Measurements from ENCODE around the gene DUSP10.

The DUSP10 gene

DNA sequence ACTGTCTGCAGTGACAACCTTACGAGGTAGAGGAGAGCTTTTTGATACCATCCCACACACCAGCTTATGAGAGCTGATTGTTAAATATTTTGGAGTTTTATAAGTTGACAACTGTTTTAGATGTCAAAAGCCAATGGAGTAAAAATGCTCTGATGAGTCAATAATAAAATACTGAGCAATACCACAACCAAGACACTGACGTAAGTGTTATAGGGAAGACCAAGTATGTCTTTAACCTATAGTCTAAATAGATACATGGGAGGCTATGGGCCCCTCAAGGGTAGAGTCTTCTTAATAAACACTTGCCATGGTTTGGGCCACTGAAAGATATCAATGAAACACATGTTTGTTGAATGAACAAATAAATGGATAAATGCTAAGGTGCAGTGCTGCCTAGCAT is 49.2 kb downstream of the DUSP10 start:
- no peak for DNase-seq

DNA sequence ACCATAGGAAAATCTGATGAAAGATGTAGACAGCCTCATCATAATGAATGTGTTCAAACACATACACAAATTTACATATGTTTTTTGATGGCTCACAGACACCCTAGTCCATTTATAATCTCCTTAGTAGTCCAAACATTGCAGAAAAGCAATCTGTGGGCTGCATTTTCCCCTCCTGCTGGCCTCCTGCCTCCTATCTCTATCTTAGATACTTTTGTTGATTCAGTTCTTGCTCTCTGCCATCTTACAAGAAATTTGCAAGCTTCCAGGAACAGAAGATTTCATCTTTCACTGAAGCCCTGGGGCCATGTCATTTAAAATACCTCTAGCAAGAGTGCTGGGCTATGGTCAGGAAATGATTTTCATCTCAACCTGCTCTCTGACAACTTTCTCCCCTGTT is 50.6 kb downstream of the DUSP10 start:
- no peak for DNase-seq

DNA sequence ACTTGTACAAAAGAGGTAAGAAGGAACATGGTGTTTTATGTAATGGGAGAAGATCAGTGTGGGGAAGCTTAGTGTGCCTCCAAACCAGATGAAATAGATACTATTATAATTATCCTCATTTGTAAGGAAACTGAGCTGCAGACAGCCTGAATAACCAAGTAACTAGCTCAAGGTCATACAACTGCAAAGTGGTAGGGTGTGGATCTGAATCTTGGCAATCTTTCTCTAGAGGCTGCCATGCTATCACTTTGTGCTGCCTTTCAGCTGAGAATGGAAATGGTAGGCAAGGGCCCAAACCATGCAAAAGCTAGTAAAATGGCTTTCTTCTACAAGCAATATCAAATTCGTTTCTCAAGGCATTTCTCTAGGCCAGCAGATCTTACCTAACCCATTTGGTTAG is 51.0 kb downstream of the DUSP10 start:
- no peak for DNase-seq

DNA sequence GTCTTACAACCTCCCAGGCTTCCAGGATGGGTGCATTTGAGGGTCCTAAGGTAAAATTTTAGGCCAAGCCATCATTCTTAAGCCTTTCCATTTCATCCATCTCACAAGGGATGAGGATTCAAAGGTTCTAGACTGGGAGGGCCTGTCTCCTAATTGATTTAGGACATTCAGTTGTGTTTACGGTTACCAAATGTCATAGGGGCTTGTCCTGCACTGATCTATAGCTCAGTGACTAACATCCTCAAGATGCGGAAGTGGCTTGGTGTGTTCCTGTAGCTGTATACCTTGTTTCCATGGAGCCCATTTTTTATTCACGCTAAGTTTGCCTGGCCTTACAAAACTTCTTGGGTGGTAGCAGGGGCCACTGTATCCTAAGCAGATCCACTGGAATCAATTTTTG is 52.8 kb downstream of the DUSP10 start:
- DNase-seq, result no peak

DNA sequence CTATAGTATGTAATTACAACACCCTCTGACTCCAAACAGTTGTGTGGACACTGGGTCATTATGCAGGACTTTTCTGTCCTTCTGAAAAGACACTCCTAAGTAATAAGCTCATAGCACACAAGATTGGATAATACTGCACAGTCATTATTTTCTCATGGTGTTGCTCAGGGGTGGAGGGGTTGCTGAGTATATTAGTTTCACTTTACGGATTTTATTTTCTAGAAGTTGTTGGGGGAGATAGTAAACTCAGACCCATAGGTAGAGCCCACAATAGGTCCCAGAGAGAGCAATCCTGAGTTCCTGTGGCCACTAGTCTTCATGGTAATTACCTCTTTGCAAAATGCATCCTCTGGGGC is 53.4 kb downstream of the DUSP10 start:
- DNase-seq, result no peak

DNA sequence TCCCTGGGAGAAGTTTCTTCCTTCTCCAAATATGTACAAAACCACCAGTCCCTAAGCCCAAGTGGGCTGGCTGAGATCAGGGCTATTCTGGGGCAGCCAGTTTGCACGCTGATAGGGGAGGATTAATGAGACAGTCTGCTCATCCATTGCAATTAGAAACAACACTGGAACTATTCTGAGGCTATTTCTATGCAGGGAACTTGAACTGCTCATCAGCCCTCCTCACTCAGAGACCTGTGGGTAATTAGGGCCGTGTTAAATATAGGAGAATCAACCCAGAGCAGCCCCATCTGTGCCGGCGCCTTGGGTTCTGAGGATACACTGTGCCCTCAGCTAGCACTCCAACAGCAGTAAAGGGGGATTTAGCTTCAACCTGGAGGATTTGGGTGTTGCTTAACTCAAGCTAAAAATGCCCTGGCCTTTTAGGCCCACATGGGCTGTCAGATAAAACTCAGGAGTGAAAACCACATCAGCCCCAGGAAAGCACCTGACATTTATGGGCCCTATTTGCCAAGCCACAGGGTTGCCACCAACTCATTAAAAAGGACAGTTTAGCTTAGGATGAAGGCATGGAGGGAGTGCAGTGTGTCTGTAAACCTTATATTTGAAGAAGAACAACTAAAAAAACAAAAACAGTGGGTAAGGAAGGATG is 53.9 kb downstream of the DUSP10 start:
- DNase-seq, result no peak

DNA sequence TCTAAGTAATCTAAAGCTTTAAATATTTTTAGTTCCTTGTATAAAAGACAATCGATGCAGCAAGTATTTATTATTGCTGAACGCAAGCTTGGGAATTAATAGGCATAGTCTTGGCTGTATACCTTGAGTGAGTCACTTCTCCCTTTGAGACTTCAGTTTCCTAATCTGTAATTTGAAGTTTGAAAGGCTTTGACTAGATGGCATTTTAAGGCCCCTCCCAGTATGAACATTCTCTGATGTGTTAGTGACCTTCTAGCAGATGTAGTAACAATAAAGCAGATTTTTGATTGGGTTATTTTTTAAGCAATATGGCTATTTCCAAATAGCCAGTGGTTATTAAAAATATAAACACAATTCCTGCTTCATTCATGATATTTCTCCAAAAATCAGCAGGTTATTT is 58.2 kb downstream of the DUSP10 start:
- DNase-seq, result no peak

DNA sequence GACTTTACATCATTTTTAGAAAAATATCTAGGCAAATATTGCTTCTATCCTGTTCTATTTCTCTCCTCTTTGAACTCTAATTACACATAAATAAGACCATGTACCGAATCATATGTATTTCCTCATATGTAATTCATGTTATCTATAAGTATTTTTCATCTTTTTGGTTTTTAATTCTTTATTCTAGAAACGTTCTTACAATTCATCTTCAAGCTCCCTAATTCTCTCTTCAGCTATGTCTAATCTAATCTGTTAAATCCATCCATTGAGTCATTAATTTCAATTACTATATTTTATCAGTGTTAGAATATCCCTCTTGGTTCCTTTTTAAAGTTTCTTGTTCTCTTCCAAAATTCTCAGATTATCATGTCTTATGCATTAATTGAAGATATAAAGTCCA is 61.8 kb downstream of the DUSP10 start:
- DNase-seq, result no peak

DNA sequence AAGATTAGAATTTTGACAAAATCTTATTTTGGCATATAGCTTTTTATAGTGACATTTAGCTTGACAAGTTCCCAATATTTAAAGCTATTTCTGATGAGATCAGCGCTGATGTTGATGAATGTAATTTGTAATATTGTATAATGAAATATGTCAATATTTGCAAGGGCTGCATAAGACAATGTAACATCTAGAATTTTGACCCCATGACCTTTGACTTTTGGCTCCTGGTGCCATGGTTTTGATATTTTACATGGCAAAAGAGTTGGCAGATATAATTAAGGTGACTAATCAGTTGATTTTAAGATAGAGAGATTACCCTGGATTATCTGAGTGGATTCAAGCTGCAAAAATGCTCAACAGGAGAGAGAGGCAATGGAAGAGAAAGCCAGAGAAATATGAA is 63.9 kb downstream of the DUSP10 start:
- DNase-seq, result no peak

DNA sequence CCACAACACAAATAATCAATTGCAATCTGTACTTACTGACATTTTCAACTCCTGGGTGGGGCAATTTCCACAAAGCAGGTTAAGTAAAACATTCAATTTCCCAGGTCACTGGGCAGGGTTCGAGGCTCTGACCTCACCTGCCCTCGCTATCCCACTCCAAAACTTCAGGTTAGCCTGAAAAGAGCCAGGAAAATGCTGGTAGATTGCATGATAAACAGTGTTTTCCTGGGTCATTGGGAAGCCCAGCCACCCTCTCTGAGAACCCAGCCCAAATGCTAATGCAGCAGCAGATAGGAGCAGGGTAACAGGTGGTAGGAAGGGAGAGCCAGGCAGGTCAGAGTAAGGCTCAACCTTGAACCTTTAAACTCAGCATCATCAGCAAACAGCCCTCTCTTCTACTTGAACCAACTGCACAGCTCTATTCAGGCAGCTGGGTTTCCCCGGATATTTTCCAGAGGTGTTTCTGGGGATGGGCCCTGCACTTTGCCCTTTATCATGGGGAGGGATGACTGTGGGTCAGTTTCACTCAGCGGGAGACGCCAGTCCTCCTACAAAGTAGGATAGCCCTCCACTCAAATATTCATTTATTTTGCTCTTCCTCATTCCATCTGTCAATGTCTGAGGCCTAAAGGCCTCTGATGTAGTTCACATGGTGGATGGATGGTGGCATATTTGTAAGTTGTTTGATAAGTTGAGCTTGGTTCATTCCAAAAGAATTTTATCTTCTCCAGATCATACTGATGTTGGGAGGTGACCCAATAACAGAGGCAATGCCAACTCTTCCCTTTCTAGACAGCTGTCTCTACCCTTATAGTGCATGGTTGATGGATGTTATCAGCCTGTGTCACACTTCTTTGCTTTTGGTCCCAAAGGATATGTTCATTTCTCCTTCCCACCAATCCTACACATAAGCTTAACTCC is 65.7 kb downstream of the DUSP10 start:
- DNase-seq, result no peak

DNA sequence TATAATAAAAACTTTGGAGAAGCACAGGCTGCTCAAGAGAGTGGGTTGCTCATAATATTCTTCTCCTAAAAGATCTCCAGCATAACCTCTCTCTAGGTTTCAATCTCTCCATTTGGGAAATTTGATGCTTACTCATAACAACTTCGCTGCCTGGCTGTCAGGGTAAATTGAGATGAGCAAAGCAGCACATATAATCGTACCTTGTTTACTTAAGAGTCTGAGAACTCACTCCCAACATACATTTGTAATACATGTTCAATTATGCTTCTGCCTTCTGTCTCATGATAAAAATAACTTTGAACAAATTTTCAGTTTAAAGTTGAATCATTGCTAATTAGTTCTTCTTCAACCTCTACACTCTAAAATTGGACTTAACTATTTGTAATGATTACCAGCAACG is 68.9 kb downstream of the DUSP10 start:
- no peak for DNase-seq

DNA sequence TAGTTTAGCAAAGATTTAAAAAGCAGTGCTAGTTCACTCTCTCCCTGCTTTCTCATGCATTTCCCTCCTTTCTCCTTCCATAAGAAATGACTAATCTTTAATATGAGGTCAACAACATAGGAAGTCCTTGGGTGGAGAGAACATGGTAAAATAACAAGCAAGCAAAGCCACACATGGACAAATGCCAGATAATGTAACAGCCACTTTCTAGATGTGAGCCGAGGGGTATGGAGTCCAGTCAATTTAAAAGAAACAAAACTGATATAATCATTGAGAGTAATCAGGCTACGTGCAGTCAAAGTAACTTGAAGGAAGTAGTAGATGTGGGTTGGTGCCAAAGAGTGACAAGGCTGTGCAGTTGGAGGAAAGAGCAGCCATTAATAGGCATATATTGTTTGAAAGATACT is 69.6 kb downstream of the DUSP10 start:
- no peak for DNase-seq

DNA sequence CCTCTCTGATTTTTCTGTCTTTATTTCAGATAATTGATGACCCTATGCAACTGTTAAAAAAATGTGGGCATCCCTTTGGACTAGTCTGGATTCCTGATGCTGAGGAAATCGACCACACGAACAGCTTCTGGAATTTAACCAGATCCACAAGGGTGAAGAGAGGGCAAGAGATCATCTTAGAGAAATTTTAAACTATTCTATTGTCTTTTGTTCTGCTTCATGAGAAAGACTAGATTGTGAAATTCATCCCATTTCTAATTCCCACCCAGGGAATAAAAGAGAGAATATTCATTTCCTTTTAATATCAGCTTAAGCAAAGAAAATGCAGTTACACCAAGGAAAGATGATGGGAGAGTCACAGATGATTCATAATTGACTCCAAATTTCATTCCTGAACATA is 71.8 kb downstream of the DUSP10 start:
- no peak for DNase-seq

DNA sequence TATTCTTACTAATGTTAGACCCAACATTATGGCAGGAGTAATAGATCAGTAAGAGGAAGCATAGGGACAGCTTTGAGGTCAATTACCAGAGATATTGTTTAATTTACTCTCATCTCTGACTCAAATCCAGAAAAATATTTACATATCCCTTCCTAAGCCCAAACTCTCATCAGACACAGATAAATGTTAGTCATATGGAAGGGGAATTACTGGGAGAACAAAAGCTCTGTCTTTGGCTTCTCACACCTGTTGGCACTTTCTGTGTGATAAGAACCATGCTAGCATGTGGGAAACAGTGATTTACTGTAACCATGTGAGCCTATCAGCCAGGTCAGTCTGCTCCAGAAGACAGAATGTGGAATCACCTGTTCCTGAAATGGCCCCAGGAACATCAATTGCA is 72.4 kb downstream of the DUSP10 start:
- DNase-seq, result no peak

DNA sequence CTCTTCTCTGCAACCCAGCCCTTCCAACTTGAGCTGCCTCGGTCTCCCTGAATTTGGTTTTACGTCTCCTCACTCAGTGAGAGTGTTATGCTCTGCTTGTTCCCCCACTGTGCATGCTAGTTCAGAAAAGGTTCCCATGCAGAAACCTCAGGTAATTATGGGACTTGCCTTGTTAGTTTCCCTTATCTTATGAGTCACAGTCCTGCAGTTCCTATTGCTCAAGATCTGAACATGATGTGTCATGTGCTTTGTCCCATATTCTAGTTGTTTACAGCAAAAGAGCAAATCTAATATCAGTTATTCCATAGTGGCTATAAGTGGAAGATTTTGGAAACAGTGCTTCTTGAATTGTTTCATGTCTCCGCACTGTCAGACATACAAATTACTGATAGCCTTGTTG is 74.4 kb downstream of the DUSP10 start:
- no peak for DNase-seq

DNA sequence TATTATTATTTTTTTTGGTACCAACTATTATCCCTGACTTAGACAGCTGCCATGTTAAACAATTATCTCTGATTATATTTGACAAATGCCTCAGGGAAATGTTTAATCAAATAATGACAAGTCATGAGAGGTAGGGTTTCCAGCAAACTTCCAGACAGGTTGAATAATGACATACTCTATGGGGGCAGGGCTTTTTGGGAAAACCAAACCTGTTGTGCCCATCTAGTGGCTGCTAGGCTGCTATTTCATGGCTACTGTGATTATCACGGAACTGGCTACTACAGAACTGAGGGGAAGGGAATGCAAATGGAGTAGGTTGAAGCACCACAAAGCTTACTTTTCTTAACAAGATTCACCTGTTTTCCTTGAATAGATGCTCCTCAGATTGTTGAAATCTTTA is 77.6 kb downstream of the DUSP10 start:
- no peak for DNase-seq

DNA sequence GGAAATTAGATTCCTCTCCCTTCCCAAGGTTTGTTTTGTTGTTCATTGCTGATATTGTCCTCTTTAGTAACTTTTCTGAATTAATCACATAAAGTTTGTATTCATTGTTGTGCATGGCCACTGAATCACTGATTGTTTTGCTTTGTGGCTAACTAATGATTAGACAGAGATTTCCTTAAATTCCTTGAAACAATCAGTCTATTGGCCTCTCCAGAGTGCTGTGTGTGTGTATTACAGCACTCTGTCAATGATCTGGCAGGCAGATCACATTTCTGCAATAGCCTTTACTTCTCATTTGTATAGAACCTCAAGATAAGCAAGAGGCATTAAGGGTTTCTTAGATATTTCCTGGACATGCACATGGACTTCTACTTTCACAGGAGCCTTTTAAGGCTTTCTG is 78.6 kb downstream of the DUSP10 start:
- no peak for DNase-seq

DNA sequence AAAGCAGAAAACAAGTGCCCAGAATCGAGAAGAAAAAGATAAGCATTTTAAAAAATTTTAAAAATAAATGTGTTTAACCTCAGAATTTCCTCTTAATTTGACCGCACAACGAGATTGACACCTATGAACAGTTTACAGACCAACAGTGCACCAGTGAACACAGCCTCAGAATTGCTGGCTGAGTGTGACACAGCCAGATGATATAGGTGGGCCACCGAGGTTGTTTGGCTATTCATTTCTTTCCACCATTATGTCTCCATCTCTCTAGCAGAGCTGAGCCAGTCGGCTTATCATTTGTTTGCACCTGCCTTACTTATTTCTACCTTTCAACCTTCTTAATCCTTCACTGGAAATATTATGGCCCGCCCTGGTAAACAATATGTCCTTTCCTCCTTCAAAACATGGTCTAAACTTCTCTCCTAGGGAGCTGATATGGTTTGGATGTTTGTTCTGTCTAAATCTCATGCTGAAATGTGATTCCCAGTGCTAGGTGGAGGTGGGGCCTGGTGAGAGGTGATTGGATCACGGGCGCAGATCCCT is 86.1 kb downstream of the DUSP10 start:
- no peak for DNase-seq

Measured in NCI-H2171 treated with DMSO at 0.1 percent for 48 hours (cell line).